H1 (cell line): ENCODE data around the gene CBARP. TPM values are rescaled to one million over a fixed set of nuclear protein-coding genes. Genes with fewer than 3 reads are reported as not detected.

Source experiments
- CTCF ChIA-PET: fragments of 300-600 bp; sonication (Branson Sonifier 250); formaldehyde crosslinking; loops from one replicate; lab custom pipeline; 2021; ENCODE audit not compliant: partially characterized antibody; lab: Charles Lee
- POLR2A ChIA-PET: fragments of 300-600 bp; sonication (Branson Sonifier 250); formaldehyde crosslinking; loops from one replicate; lab custom pipeline; 2021; ENCODE audit warnings: inconsistent platforms; ENCODE audit not compliant: partially characterized antibody; lab: Charles Lee
- DNase-seq, 2 experiments: peaks; one replicate each; pipeline versions ENCODE4 v3.0.0 to v3.0.0-alpha.2; 2010 to 2022; ENCODE audit warnings: low spot score in 2 of 2, low read depth in 1 of 2, mixed read lengths in 1 of 2
- FAIRE-seq: peaks from 2 replicates; lab custom pipeline; 2011; peaks lifted over from hg19 to GRCh38; lab: Jason Lieb, UNC
- H2AFZ ChIP-seq: 2 replicates; pipeline ENCODE4 v1.8.1; 2012; ENCODE audit warnings: low read length, inconsistent platforms
- H2AK5ac ChIP-seq: 2 replicates; pipeline ENCODE4 v1.6.1; 2013; ENCODE audit warnings: low read depth, low read length
- H2BK120ac ChIP-seq: replicated peaks from 2 replicates; pipeline ENCODE3; 2013; ENCODE audit warnings: low read depth, low read length, inconsistent platforms
- H2BK12ac ChIP-seq: 2 replicates; pipeline ENCODE4 v1.6.1; 2013; ENCODE audit warnings: low read depth, low read length
- H2BK15ac ChIP-seq: 2 replicates; pipeline ENCODE4 v1.6.1; 2013; ENCODE audit warnings: low read length
- H2BK20ac ChIP-seq: 2 replicates; pipeline ENCODE4 v1.6.1; 2013; ENCODE audit warnings: low read length
- H2BK5ac ChIP-seq: 2 replicates; pipeline ENCODE4 v1.6.1; 2013; ENCODE audit warnings: low read depth, low read length
- H3K14ac ChIP-seq: 2 replicates; pipeline ENCODE4 v1.6.1; 2013; ENCODE audit warnings: inconsistent platforms; ENCODE audit not compliant: insufficient read length
- H3K18ac ChIP-seq: 2 replicates; pipeline ENCODE4 v1.6.1; 2013; ENCODE audit warnings: low read length; ENCODE audit errors: extremely low read depth
- H3K23ac ChIP-seq: 2 replicates; pipeline ENCODE4 v1.6.1; 2013; ENCODE audit warnings: inconsistent platforms; ENCODE audit not compliant: insufficient read length
- H3K23me2 ChIP-seq: 2 replicates; pipeline ENCODE4 v1.6.1; 2013; ENCODE audit warnings: low read depth, low read length
- H3K27ac ChIP-seq: 2 replicates; pipeline ENCODE4 v1.6.1; 2011; ENCODE audit warnings: low read depth, low read length, inconsistent platforms
- H3K27me3 ChIP-seq, 4 experiments: replicated peaks in 1 of 4; 1 replicate in 1 of 4; 2 replicates in 3 of 4; pipeline versions ENCODE4 v1.6.1 to v1.8.1; 2011 to 2013; ENCODE audit warnings: low read length in 3 of 4, mild to moderate bottlenecking in 3 of 4, inconsistent platforms in 2 of 4, mixed read lengths in 2 of 4, moderate library complexity in 1 of 4; ENCODE audit not compliant: control insufficient read depth in 3 of 4, insufficient read depth in 3 of 4; ENCODE audit errors: extremely low read depth in 1 of 4
- H3K36me3 ChIP-seq, 4 experiments: 2 replicates each; pipeline versions ENCODE4 v1.6.1 to v1.8.1; 2011 to 2013; ENCODE audit warnings: mild to moderate bottlenecking in 4 of 4, low read length in 3 of 4, moderate library complexity in 2 of 4, control low read depth in 1 of 4, inconsistent platforms in 1 of 4; ENCODE audit not compliant: insufficient read depth in 4 of 4, control insufficient read depth in 2 of 4
- H3K4ac ChIP-seq: replicated peaks from 2 replicates; pipeline ENCODE3; 2013; ENCODE audit warnings: low read length, low read depth, mixed read lengths, inconsistent platforms; ENCODE audit not compliant: insufficient read length
- H3K4me1 ChIP-seq, 4 experiments: replicated peaks in 1 of 4; 1 replicate in 1 of 4; 2 replicates in 3 of 4; pipeline versions ENCODE4 v1.6.1 to v1.8.1; 2011 to 2013; ENCODE audit warnings: low read length in 3 of 4, inconsistent platforms in 2 of 4, mixed read lengths in 1 of 4; ENCODE audit not compliant: insufficient read depth in 4 of 4, control insufficient read depth in 3 of 4
- H3K4me2 ChIP-seq, 2 experiments: 2 replicates each; pipeline versions ENCODE4 v1.6.1 to v1.8.1; 2011 to 2013; ENCODE audit warnings: low read depth in 2 of 2, low read length in 2 of 2, control low read depth in 1 of 2, inconsistent platforms in 1 of 2, mild to moderate bottlenecking in 1 of 2; ENCODE audit not compliant: insufficient read depth in 1 of 2
- H3K4me3 ChIP-seq, 4 experiments: fragments of 200-600, 300-600 bp in 1 of 4; sonication (generic), shearing (Covaris generic), sonication (Bioruptor Twin) in 1 of 4; 2 replicates each; pipeline versions ENCODE4 v1.5.1 to v1.8.1; 2011 to 2016; ENCODE audit warnings: low read length in 4 of 4, low read depth in 3 of 4, control low read depth in 2 of 4, inconsistent platforms in 2 of 4, mild to moderate bottlenecking in 2 of 4, mixed read lengths in 1 of 4, moderate library complexity in 1 of 4; ENCODE audit not compliant: insufficient read depth in 2 of 4; ENCODE audit errors: extremely low read depth in 1 of 4
- H3K56ac ChIP-seq: replicated peaks from 2 replicates; pipeline ENCODE3; 2013; ENCODE audit warnings: low read depth, mild to moderate bottlenecking, mixed read lengths, low read length, inconsistent platforms; ENCODE audit not compliant: insufficient read length
- H3K79me1 ChIP-seq: 2 replicates; pipeline ENCODE4 v1.6.1; 2013; ENCODE audit warnings: low read depth, low read length, control low read depth
- H3K79me2 ChIP-seq, 2 experiments: 2 replicates each; pipeline versions ENCODE4 v1.6.1 to v1.8.1; 2012 to 2013; ENCODE audit warnings: low read length in 2 of 2, mild to moderate bottlenecking in 2 of 2, inconsistent platforms in 1 of 2; ENCODE audit not compliant: insufficient read depth in 2 of 2, control insufficient read depth in 1 of 2
- H3K9ac ChIP-seq, 4 experiments: replicated peaks in 1 of 4; 1 replicate in 1 of 4; 2 replicates in 3 of 4; pipeline versions ENCODE4 v1.6.1 to v1.8.1; 2011 to 2013; ENCODE audit warnings: low read depth in 3 of 4, low read length in 3 of 4, control low read depth in 2 of 4, mild to moderate bottlenecking in 2 of 4, moderate library complexity in 2 of 4, inconsistent platforms in 1 of 4; ENCODE audit errors: extremely low read depth in 1 of 4
- H3K9me3 ChIP-seq, 2 experiments: 2 replicates each; pipeline versions ENCODE4 v1.6.1 to v1.8.1; 2012 to 2013; ENCODE audit warnings: mild to moderate bottlenecking in 2 of 2, moderate library complexity in 2 of 2, control low read depth in 1 of 2, inconsistent platforms in 1 of 2, low read depth in 1 of 2, low read length in 1 of 2, mixed read lengths in 1 of 2; ENCODE audit not compliant: insufficient read depth in 2 of 2
- H4K20me1 ChIP-seq, 2 experiments: replicated peaks in 1 of 2; 2 replicates each; pipeline versions ENCODE3 to v1.8.1; 2011 to 2013; ENCODE audit warnings: inconsistent platforms in 2 of 2, low read length in 2 of 2, mild to moderate bottlenecking in 1 of 2; ENCODE audit not compliant: insufficient read depth in 2 of 2, control insufficient read depth in 1 of 2
- H4K5ac ChIP-seq: 2 replicates; pipeline ENCODE4 v1.6.1; 2013; ENCODE audit warnings: low read length, low read depth, mixed read lengths, inconsistent platforms; ENCODE audit not compliant: insufficient read length
- H4K8ac ChIP-seq: 2 replicates; pipeline ENCODE4 v1.8.0; 2013; ENCODE audit warnings: mild to moderate bottlenecking, moderate library complexity, low read length, inconsistent platforms; ENCODE audit not compliant: insufficient read depth; ENCODE audit errors: extremely low read depth
- H4K91ac ChIP-seq: replicated peaks from 2 replicates; pipeline ENCODE3; 2013; ENCODE audit warnings: low read length, mixed read lengths, inconsistent platforms; ENCODE audit not compliant: insufficient read length
- GABPA ChIP-seq: IDR thresholded peaks from 2 replicates; pipeline ENCODE4 v1.6.1; 2011; ENCODE audit warnings: mild to moderate bottlenecking, low read length, moderate library complexity, borderline replicate concordance; ENCODE audit not compliant: insufficient read depth
- SIX5 ChIP-seq: IDR thresholded peaks from 2 replicates; pipeline ENCODE4 v1.6.1; 2011; ENCODE audit warnings: mild to moderate bottlenecking, low read depth, low read length
- WGBS, 2 experiments: shearing (Covaris generic) in 1 of 2; methylation state at CpG; one replicate each; pipeline versions ENCODE4 v1.1.6 to v1.1.7; 2013 to 2015; ENCODE audit warnings: low lambda C conversion rate in 2 of 2, mixed read lengths in 2 of 2, inconsistent platforms in 1 of 2, low coverage in 1 of 2, missing lambda C conversion rate in 1 of 2; ENCODE audit not compliant: insufficient replicate concordance in 2 of 2, insufficient coverage in 1 of 2, insufficient read length in 1 of 2; ENCODE audit errors: extremely low coverage in 1 of 2, missing lambda C conversion rate in 1 of 2; 5-methylcytosine and 5-hydroxymethylcytosine counted together
- polyA plus RNA-seq, 7 experiments: library from polyadenylated mRNA; depleted of rRNA in 3 of 7; stranded (reverse) in 5 of 7; unstranded in 2 of 7; fragments of >200 nt in 5 of 7; fragments of 200-250 nt in 2 of 7; gene quantifications; 1 replicate in 5 of 7; 2 replicates in 1 of 7; 4 replicates in 1 of 7; pipeline versions ENCODE4 v1.2.1 to v1.2.3, GENCODE V29; 2011 to 2013; ENCODE audit warnings: missing spikeins in 2 of 7, mixed read lengths in 2 of 7
- total RNA-seq: library from RNA; stranded (reverse); fragmentation: NEBNext Ultra II Directional; extraction: Animal tissue kit (Norgen Biotek cat#: 25700); gene quantifications from 2 replicates; pipeline ENCODE4 v1.2.1, GENCODE V29; 2021

CBARP gene
- total and polyA plus RNA-seq, 2 of the 8 experiments (the other 6 are each of a cell fraction or from before 2014, with no cell fraction given) = 4.9 to 14.7 TPM

DNA sequence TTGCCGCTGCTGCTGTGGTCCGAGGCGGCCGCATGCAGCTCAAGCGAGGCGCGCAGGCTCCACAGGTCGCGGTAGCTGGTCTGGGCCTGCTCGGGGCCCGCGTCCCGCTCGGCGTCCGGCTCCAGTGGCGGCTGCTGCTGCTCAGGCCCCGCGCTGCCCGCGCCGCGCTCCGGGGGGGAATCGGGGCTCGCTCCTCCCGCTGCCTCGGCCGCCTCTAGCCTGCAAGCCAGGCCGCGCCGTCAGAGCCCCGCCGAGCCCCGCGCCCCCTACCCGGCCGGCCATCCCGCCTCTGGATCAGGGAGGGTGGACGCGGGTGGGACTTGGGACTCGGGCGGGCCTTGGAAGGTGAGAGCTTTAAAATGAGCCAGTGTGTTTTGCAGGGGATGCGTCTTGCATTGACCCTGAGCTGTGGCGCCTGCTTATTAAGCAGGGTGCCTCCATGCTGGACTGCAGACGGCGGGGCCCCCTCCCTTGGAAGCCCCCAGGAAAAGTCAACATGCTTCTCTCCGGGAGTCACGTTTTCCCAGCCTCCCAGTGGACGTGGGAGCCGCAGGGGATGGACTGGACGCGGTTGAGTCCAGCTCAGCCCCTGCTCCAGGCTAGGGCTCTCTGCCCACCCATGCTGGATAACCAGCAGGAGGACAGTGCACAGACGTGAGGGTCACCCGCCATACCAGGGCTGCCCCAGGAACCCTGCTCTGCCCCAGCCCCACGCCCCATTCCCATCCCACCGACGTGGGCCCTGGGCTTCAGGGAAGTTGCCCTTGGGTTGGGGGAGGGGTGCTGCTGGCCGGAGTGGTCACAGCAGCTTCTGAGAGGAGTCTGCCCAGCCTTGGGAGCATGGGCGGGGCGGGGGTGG is 7.7 kb downstream of the CBARP start:
- H3K27me3 ChIP-seq = no peaks in the 10 kb centered on the region
- POLR2A ChIA-PET = interaction anchor here (0.7 to 2.2 kb wide), 14 partner anchors 8 to 203 kb away, joined by 3 to 9 read pairs (median 4); partner anchors contain the start of genes ATP5F1D, CBARP and CIRBP
- WGBS, 2 experiments = 88% methylated on average over 9 of the region's 61 CpGs; no CpG with 5 or more reads in 1 of the 2 experiments

More for the DNA sequence above, 7.7 kb downstream of the CBARP start:
- no peaks in the 10 kb centered on the region for H3K79me2 ChIP-seq
- H2AK5ac ChIP-seq = no peak overlapping the region
- no peak for TF ChIP-seq SIX5
- TF ChIP-seq GABPA = peak; percentile 79; the same call in 1 of the 2 replicates
- H4K20me1 ChIP-seq = peaks cover 5 to 18% of the 10 kb centered on the region in 2 experiments
- FAIRE-seq (no peak), DNase-seq (no peak)
- no peak overlapping the region for H4K91ac ChIP-seq
- H3K9ac ChIP-seq = no peak overlapping the region
- no peak overlapping the region for H2AFZ ChIP-seq
- no peak overlapping the region for H3K27ac ChIP-seq
- CTCF ChIA-PET = interaction anchor here (1.0 to 1.7 kb wide), 4 partner anchors 9 to 14 kb away, joined by 3 to 6 read pairs (median 4); no protein-coding TSS in a partner anchor
- H3K23ac ChIP-seq = no peak overlapping the region
- H2BK20ac ChIP-seq = no peak overlapping the region
- H2BK15ac ChIP-seq = no peak overlapping the region
- H3K79me1 ChIP-seq = no peaks in the 10 kb centered on the region
- H2BK5ac ChIP-seq = no peak overlapping the region
- peaks cover 5 to 78% (median 9%) of the 10 kb centered on the region in 4 experiments; a peak in 6 of 8 replicates for H3K36me3 ChIP-seq
- H3K4ac ChIP-seq = no peak overlapping the region
- H3K9me3 ChIP-seq = no peaks in the 10 kb centered on the region
- H4K8ac ChIP-seq = no peak overlapping the region
- no peak overlapping the region for H2BK120ac ChIP-seq
- H3K56ac ChIP-seq = no peak overlapping the region
- H4K5ac ChIP-seq = no peak overlapping the region
- no peaks in the 10 kb centered on the region for H3K23me2 ChIP-seq
- no peak overlapping the region; the same call in 1 of the 2 replicates for H3K18ac ChIP-seq
- H3K4me1 ChIP-seq = peaks cover 0 to 2% (median 0%) of the 10 kb centered on the region in 4 experiments; a peak in 2 of 7 replicates
- H3K14ac ChIP-seq = no peak overlapping the region
- H3K4me3 ChIP-seq = no peak overlapping the region
- H2BK12ac ChIP-seq = no peak overlapping the region
- H3K4me2 ChIP-seq = no peak overlapping the region
